WTC11 (cell line): Measurements from ENCODE around the gene NIT2. TPM values are rescaled to one million over a fixed set of nuclear protein-coding genes. Genes with fewer than 3 reads are reported as not detected.

Experiments used
- ATF3 ChIP-seq: sonication (generic); formaldehyde crosslinking; conservative IDR thresholded peaks from 2 replicates; pipeline ENCODE4 v1.8.1; 2022; ENCODE audit warnings: mild to moderate bottlenecking, missing genetic modification reagents
- EMX1 ChIP-seq: fragments of 250-450 bp; sonication (Bioruptor Pico); IDR thresholded peaks from 2 replicates; pipeline ENCODE4 v1.8.0; 2021; ENCODE audit warnings: mild to moderate bottlenecking
- FOXP1 ChIP-seq: sonication (generic); formaldehyde crosslinking; IDR thresholded peaks from 2 replicates; pipeline ENCODE4 v1.8.0; 2022; ENCODE audit warnings: missing genetic modification reagents, mild to moderate bottlenecking, moderate library complexity, borderline replicate concordance
- NFYB ChIP-seq: sonication (generic); formaldehyde crosslinking; conservative IDR thresholded peaks from 2 replicates; pipeline ENCODE4 v1.8.0; 2022; ENCODE audit warnings: low read depth, missing genetic modification reagents
- total RNA-seq: library from RNA; stranded (reverse); gene quantifications from 3 replicates; pipeline ENCODE4 v1.2.3, GENCODE V29; 2021
- TF ChIP-seq, protein P1 (sequence below): sonication (generic); formaldehyde crosslinking; IDR thresholded peaks from 2 replicates; pipeline ENCODE4 v1.8.1; 2023; ENCODE audit warnings: mild to moderate bottlenecking, missing genetic modification reagents
- TF ChIP-seq, protein P2 (sequence below): fragments of 250-450 bp; sonication (Bioruptor Pico); conservative IDR thresholded peaks from 2 replicates; pipeline ENCODE4 v1.9.0; 2021; ENCODE audit warnings: mild to moderate bottlenecking

The NIT2 gene
- total RNA-seq, 1 experiment from 2014 or later = 27.3 TPM

- TF ChIP-seq, protein P1, sequence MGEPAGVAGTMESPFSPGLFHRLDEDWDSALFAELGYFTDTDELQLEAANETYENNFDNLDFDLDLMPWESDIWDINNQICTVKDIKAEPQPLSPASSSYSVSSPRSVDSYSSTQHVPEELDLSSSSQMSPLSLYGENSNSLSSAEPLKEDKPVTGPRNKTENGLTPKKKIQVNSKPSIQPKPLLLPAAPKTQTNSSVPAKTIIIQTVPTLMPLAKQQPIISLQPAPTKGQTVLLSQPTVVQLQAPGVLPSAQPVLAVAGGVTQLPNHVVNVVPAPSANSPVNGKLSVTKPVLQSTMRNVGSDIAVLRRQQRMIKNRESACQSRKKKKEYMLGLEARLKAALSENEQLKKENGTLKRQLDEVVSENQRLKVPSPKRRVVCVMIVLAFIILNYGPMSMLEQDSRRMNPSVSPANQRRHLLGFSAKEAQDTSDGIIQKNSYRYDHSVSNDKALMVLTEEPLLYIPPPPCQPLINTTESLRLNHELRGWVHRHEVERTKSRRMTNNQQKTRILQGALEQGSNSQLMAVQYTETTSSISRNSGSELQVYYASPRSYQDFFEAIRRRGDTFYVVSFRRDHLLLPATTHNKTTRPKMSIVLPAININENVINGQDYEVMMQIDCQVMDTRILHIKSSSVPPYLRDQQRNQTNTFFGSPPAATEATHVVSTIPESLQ = no peak
- TF ChIP-seq NFYB (CRISPR knock-in tag) (no peak), ATF3 (CRISPR knock-in tag) (no peak), FOXP1 (CRISPR knock-in tag) (no peak), EMX1 (CRISPR knock-in tag) (no peak)
- TF ChIP-seq, protein P2, sequence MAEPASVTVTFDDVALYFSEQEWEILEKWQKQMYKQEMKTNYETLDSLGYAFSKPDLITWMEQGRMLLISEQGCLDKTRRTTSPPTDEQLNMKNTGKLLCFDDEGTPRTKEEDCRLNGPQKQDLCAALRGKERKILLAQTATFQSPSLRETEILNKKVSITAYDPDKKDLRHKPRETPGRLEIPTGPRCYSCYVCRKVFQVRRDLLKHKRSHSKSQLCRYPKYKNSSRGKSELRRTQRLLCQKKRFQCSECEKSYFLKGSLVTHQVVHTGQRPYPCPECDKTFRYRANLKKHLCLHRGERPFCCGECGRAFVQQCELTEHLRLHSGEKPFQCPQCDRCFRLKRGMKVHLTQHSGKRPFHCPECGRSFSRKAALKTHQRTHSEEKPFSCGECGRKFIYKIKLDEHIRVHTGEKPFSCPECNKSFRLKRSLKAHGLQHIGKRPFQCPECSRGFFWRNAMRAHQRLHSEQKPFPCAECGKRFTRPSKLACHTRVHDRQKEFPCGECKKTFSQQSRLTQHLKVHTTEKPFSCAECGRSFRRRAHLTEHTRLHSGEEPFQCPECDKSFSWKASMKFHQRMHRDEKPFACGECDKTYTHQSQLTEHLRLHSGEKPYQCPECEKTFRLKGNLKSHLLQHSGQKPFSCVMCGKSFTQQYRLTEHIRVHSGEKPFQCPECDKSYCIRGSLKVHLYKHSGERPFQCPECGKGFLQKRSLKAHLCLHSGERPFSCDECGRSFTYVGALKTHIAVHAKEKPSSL = no peak
- TF ChIP-seq, all 79 proteins: peak for 0
Measured at GRCh38 chr3:100407977-100408532, 73.5 kb downstream of the NIT2 start (continued).

Other genes starting within 250 kb of the NIT2 start
- gene FILIP1L, start 220.3 kb upstream of the NIT2 start, total RNA-seq = 0.11 to 0.18 TPM (median 0.17 TPM) in 3 replicates
- 45.0 to 73.6 TPM (median 46.3 TPM) in 3 replicates for gene TBC1D23, start 73.8 kb upstream of the NIT2 start, total RNA-seq
- 46.8 to 59.2 TPM (median 47.7 TPM) in 3 replicates for gene TOMM70, start 66.3 kb downstream of the NIT2 start, total RNA-seq
- gene LNP1, start 66.8 kb downstream of the NIT2 start, total RNA-seq = 6.7 to 7.9 TPM (median 6.8 TPM) in 3 replicates
- 6.6 to 16.0 TPM (median 15.1 TPM) in 3 replicates for gene TMEM45A, start 157.9 kb downstream of the NIT2 start, total RNA-seq